GM21515 (cell line): ENCODE measurements around the gene ZNF423.
"Not testable (repeated sequence)": the region's sequence is repeated elsewhere in the genome, so short reads cannot be mapped to it uniquely, and the experiment has no call there.

Experiments used
- ATAC-seq: cut with Tn5 transposase; IDR thresholded peaks from one replicate; pipeline ENCODE4 v1.9.1; 2021; ENCODE audit not compliant: unreplicated experiment

ZNF423 gene

GRCh38 chr16:49523435-49524159 lies 332.3 kb downstream of the ZNF423 start:
- no peak for ATAC-seq

DNA sequence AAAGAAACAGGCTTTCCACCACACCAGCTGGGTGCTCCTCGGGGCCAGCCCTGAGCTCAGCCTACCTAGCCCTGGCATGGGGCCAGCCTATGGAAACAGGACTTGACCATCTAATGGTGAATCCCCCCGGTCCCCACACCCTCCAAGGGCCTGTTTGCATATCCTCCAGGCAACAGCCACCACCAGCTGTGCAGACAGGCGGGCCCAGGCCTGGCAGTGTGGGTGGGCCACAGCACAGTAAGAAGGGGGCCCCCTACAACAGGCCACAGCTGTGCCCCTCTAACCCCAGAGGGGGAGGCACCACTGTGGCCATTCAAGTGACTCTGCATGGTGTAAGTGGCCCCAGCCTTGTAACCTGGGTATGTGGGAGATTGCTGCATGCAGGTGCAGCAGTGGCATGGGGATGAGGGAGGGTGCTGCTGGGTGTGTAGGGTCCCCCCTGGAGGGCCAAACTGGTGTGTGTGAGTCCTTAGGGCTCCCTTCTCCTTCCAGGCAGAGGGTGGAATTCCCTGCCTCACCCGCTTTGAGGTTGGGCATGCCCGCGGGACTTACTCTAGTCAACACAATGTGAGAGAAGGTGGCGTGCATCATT lies 334.1 kb downstream of the ZNF423 start:
- ATAC-seq, result no peak

DNA sequence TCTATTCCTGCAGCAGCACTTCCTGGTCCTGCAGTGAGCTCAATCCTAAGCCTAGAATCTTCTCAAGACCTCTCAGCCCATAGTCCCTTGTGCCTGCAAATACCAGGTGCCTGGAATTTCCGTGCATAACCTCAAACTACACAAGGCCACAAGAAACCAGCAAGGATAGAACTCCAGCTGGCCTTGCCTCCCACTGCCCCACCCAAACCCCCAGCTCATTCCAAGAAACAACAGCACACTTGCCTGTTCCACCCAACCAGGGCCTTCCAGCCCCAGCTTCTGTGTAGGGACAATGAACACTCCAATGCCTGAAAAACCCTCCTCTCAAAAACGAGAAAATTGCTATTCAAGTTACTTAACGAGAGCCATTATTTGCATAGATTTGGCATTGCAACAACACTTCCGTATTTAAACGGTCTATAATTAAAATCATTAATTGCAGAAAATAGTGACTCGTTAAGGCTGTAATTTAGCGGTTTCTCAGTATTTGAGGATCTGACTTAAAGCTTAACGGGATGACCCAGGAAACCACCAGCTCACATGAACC lies 335.3 kb downstream of the ZNF423 start:
- no peak for ATAC-seq

DNA sequence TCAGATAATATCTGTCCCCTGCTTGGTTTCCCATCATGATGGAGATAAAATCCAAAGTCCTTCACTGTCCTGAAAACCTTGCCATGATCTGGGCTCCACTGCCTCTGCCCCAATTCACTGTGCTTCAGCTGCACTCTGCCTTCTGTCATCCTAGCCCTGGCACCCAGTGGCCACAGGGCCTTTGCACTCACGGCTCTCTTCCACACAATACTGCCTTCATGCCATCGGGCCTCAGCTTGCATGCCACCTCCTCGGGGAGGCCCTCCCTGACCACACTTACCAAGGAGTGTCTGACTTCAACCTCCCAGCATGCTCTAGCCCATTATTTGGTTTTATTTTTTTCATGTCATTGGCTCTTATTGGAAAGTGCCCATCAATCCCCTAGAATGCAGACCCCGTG lies 336.2 kb downstream of the ZNF423 start:
- no peak for ATAC-seq

DNA sequence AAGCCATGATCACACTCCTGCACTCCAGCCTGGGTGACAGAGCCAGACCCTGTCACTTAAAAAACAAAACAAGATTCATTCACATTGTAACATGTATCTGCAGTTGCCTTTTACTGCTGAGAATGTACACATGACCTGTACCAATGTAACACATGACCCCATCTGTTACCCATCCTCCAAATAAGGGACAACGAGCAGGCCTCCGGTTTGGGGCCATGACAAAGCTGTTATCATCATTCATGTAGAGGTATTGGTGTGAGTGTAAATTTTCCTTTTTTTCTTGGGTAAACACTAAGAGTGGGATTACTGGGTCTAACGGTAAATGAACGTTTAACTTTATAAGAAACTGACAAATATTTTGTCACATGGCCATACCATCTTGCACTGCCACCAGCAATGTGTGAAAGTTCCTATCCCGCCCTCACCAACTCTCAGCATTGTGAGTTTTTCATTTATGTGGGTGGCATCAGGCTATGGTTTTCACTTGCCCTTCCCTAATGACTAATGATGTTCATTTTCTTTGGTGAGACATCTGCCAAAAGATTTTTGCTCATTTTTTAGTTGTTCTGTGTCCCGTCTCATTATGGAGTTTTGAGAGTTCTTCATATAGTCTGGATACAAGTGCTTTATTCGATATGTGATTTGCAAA lies 336.8 kb downstream of the ZNF423 start:
- ATAC-seq, result no peak

GRCh38 chr16:49516382-49517036 lies 339.4 kb downstream of the ZNF423 start:
- no peak for ATAC-seq

GRCh38 chr16:49515861-49516260 lies 340.1 kb downstream of the ZNF423 start:
- ATAC-seq, result no peak

DNA sequence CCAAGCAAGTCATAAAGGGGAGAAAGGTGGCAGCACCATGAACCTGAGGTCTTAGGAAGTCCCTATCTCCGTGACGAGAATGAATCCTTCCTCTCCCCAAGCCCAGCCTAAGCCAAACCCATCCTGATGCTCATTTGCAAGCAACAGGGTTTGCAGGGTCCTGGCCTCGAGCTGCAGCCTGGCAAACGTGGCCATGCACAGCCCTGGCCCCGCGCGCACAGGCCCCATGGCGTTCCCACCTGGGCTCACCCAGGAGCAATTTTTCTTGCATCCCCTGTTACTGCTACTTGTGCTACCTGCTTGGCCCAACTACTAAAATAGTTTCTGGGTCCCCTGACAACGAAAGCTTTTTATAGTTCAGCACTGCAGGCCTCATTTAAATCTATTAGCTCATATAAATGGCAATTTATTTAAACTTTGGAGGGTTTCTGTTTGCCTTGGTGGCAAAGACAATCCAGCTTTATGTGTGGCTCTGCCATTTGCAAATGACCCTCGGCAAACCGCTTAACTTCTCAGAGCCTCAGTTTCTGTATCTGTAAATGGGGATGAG lies 340.8 kb downstream of the ZNF423 start:
- no peak for ATAC-seq

DNA sequence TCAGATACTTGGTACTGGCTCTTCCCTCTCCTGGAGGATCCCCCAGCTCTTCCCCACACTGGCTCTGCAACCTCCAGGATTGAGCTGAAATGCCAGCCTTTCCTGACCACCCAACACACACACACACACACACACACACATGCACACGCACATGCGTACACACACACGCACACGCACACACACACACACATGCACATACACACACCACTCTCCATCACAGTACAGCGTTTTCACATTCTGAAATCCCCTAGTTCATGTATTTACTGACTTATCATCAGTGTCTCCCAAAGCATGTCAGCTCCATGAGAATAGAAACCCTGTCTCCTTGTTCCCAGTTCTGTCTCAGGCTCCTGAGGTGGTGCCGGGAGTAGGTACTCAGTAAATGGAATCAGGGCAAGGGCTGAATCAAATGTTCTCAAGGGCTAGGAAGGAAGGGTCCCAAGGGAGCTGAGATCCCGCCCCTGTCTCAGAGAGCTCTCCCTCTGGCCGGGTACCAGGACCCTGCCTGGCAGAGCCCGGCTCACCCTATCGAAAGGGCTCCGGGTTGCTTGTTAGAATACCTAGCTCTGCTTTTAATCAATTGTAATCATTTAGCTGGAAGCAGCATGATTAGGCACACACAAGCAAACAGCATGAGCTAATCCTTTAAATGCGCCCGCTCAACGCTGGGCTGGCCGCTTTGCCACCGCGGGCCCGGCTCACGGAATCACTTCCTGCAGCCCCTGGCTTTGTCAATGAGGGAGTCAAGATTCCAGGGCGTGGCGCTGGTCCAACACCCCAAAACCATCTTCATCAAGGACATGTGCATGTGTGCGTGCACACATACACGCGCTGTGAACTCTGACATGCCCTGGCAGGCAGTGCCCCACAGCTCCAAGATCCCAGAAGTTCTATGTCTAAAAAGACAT lies 341.6 kb downstream of the ZNF423 start:
- no peak for ATAC-seq

- no peak for ATAC-seq
Observed at GRCh38 chr16:49513040-49513439, 342.9 kb downstream of the ZNF423 start.

DNA sequence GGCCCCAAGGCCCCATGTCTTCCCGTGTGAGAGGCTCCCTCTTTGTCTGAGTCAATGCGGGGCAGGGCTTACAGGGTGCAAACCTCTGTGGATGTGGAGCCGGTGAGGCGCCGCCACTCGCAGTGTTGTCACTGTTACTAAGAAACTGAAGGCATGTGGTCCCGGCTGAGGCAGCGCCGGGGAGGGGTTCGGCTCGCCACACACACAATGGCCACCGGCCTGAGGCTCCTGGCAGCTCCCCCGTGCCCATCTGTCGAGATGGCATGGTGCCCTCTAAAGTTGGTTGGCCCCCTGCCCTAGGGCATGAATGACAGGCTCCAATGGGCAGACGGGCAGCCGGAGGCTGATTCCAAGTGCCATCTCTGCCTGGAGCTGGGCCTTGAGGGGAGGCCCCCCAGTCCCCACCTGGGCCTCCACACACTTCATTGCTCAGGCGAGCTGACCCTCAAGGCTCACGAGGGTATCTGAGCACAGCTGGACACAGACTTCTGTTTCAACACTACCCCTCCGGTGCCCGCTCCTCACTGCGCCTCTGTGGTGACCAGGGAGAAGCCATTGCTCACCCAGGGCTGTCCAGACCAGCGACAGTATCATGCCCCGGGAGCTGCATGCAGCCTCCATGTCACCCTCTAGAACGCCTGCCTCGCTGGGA lies 345.1 kb downstream of the ZNF423 start:
- ATAC-seq, result no peak

- ATAC-seq, result no peak
Observed at GRCh38 chr16:49510141-49510540, 345.8 kb downstream of the ZNF423 start.

DNA sequence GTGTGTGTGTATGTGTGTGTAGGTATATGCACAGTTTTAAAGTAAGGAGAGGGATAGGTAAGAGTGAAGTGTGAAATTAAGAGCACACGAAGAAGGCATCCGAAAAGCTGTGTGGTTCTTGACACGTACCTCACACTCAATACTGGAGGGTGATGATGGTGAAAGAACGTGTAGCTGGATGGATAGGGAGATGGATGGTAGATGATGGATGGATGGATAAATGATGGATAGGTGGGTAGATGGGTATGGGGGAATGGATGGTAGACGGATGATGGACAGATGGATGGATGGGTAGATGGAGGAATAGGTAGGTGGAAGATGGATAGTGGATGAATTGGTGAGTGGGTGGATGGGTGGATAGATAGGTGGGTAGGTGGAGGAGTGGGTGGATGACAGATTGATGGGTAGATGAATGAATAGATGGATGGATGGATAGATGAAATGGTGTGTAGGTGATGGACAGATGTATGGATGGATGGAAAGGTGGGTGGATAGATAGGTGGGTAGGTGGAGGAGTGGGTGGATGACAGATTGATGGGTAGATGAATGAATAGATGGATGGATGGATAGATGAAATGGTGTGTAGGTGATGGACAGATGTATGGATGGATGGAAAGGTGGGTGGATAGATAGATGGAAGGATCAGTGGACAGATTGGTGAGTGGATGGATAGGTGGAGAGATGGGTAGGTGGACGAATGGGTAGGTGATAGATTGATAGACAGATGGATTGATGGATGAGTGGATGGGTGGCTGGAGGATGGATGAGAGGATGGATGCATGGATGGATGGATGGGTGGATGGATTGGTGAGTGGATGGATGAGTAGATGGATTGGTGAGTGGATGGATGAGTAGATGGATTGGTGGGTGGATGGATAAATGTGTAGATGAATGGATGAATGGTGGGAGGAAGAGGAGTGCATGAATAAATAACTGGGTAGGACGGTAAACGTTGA lies 349.6 kb downstream of the ZNF423 start:
- not testable (repeated sequence) for ATAC-seq

GRCh38 chr16:49505556-49505955 lies 350.4 kb downstream of the ZNF423 start:
- no peak for ATAC-seq

DNA sequence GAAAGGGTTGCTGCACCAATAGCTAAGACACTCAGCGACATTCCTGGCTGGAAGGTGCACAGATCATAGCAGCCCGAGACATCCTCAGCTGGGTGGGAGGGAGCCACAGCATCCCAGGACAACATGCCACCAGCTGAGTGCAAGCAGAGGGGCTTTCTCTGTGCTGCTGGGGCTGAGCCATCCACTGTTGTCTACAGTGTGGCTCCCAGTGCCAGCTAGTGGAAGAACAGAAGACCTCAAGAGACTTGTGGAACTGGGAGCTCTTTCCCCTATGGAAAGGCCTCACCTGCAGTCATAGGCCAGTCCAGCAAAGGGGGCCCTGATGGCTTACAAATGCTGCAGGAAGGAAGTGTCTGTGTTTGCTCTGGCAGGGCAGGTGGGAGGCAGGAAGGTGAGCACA lies 351.3 kb downstream of the ZNF423 start:
- no peak for ATAC-seq

GRCh38 chr16:49504023-49504364 lies 351.9 kb downstream of the ZNF423 start:
- no peak for ATAC-seq

DNA sequence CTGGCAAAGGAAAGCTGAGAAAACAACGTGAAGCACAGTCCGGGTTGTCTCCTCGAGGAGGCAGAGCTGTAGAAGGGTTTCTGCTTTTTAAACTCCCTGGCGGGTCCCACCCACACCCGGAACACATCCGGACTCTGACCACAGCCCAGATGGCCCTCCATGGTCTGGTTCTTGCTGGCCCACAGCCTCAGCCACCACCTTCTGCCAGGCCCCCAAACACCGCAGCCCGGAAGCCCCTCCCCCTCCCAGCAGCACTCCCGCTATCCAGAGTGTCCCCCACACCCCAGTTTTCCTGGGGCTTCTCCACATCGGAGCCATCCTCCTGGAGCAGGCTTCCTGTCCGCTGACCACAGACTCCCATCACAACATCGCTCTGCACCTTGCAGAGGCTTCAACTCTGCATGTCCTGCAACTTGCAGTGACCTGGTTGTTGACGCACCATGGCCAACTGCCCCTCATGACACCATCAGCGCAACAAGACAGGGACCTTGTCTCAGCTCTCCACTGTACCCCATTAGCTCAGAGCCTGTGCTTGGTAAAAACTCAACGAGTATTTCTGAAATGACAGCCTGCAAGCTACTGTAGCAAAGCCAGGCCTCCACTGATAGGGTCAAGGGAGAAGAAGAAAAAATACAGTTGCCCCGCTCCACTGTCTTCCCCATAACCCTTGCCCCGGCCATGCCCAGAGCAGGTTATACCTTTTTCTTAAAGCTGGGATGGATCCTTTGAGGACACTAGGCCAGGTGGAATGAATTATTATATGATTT lies 352.5 kb downstream of the ZNF423 start:
- ATAC-seq, result peak; percentile 69
